Endothelial cell of umbilical vein (primary cell): Measurements from ENCODE around the gene MUC4. TPM values are rescaled to one million over a fixed set of nuclear protein-coding genes. Genes with fewer than 3 reads are reported as not detected.

Experiments
- BruUV-seq: library from RNA; stranded (reverse); fragments of 400-500 nt; replicated peaks from 2 replicates; lab custom pipeline; 2021; lab: Mats Ljungman, UMichigan
- CTCF ChIA-PET: fragments of 300-600, 350-600 bp; sonication (Branson Sonifier 250); formaldehyde crosslinking; loops from one replicate; lab custom pipeline; 2021; ENCODE audit warnings: antibody characterized with exemption, inconsistent platforms; lab: Charles Lee
- POLR2A ChIA-PET: fragments of 300-600, 350-600 bp; sonication (Branson Sonifier 250); formaldehyde crosslinking; loops from one replicate; lab custom pipeline; 2021; ENCODE audit warnings: antibody characterized with exemption, inconsistent platforms; lab: Charles Lee
- DNase-seq: peaks from one replicate; pipeline ENCODE4 v3.0.0-alpha.2; 2011; ENCODE audit warnings: low read depth, low spot score
- FAIRE-seq: peaks from 2 replicates; lab custom pipeline; 2011; peaks lifted over from hg19 to GRCh38; lab: Jason Lieb, UNC
- H2AFZ ChIP-seq: 2 replicates; pipeline ENCODE4 v1.6.0; 2012; ENCODE audit warnings: low read depth, low read length, control low read depth, inconsistent platforms
- H3K27ac ChIP-seq: 2 replicates; pipeline ENCODE4 v1.5.1; 2011; ENCODE audit warnings: low read depth, mild to moderate bottlenecking, control low read depth, low read length, moderate library complexity; ENCODE audit not compliant: insufficient read depth
- H3K27me3 ChIP-seq, 2 experiments: 2 replicates each; pipeline versions ENCODE4 v1.6.0 to v1.6.1; 2011; ENCODE audit warnings: low read length in 2 of 2, mixed read lengths in 1 of 2; ENCODE audit not compliant: control insufficient read depth in 2 of 2, insufficient read depth in 2 of 2
- H3K36me3 ChIP-seq, 2 experiments: 2 replicates in 1 of 2; 3 replicates in 1 of 2; pipeline ENCODE4 v1.5.1; 2011; ENCODE audit warnings: low read length in 2 of 2, mild to moderate bottlenecking in 1 of 2, moderate library complexity in 1 of 2; ENCODE audit not compliant: control insufficient read depth in 2 of 2, insufficient read depth in 2 of 2; ENCODE audit errors: extremely low read depth in 1 of 2
- H3K4me1 ChIP-seq: 3 replicates; pipeline ENCODE4 v1.5.1; 2011; ENCODE audit warnings: mild to moderate bottlenecking, low read length; ENCODE audit not compliant: control insufficient read depth, insufficient read depth; ENCODE audit errors: extremely low read depth
- H3K4me2 ChIP-seq: 2 replicates; pipeline ENCODE4 v1.6.1; 2011; ENCODE audit warnings: low read length, control low read depth, mixed read lengths; ENCODE audit not compliant: insufficient read depth
- H3K4me3 ChIP-seq, 3 experiments: fragments of 200-600 bp in 1 of 3; sonication (generic), shearing (Covaris generic) in 1 of 3; replicated peaks in 1 of 3; 2 replicates each; pipeline ENCODE4 v1.5.1; 2011 to 2016; ENCODE audit warnings: control low read depth in 3 of 3, low read length in 3 of 3, mild to moderate bottlenecking in 2 of 3, inconsistent platforms in 1 of 3, low read depth in 1 of 3, moderate library complexity in 1 of 3; ENCODE audit not compliant: insufficient read depth in 1 of 3
- H3K79me2 ChIP-seq: 2 replicates; pipeline ENCODE4 v1.6.0; 2012; ENCODE audit warnings: low read length, inconsistent platforms; ENCODE audit not compliant: control insufficient read depth, insufficient read depth
- H3K9ac ChIP-seq: replicated peaks from 2 replicates; pipeline ENCODE3; 2011; ENCODE audit warnings: low read length, control low read depth; ENCODE audit not compliant: insufficient read depth; ENCODE audit errors: extremely low read depth
- H3K9me1 ChIP-seq: replicated peaks from 3 replicates; pipeline ENCODE4 v1.6.0; 2011; ENCODE audit warnings: mild to moderate bottlenecking, low read length; ENCODE audit not compliant: control insufficient read depth, insufficient read depth; ENCODE audit errors: extremely low read depth
- H3K9me3 ChIP-seq: replicated peaks from 2 replicates; pipeline ENCODE4 v1.5.1; 2012; ENCODE audit warnings: low read length, inconsistent platforms; ENCODE audit not compliant: control insufficient read depth, insufficient read depth
- H4K20me1 ChIP-seq: replicated peaks from 2 replicates; pipeline ENCODE3; 2011; ENCODE audit warnings: mild to moderate bottlenecking, low read length; ENCODE audit not compliant: control insufficient read depth, insufficient read depth; ENCODE audit errors: extremely low read depth
- CTCF ChIP-seq, 2 donors: IDR thresholded peaks; 1 replicate in 1 of 2; 2 replicates in 1 of 2; pipeline ENCODE4 v1.5.1; 2011; ENCODE audit warnings: low read length in 2 of 2, mild to moderate bottlenecking in 2 of 2, moderate library complexity in 2 of 2, control low read depth in 1 of 2, inconsistent platforms in 1 of 2, low read depth in 1 of 2; ENCODE audit not compliant: insufficient read depth in 1 of 2; ENCODE audit errors: extremely low read depth in 1 of 2
- EZH2 ChIP-seq: IDR thresholded peaks from 2 replicates; pipeline ENCODE4 v1.6.1; 2012; ENCODE audit warnings: borderline replicate concordance, low read depth, mild to moderate bottlenecking, moderate library complexity, low read length, inconsistent platforms; ENCODE audit not compliant: severe bottlenecking
- FOS ChIP-seq: IDR thresholded peaks from 2 replicates; pipeline ENCODE4 v1.6.1; 2011; ENCODE audit warnings: mild to moderate bottlenecking, low read length, moderate library complexity, borderline replicate concordance; ENCODE audit not compliant: insufficient read depth
- GATA2 ChIP-seq: IDR thresholded peaks from 2 replicates; pipeline ENCODE4 v1.7.0; 2011; ENCODE audit warnings: low read depth, mild to moderate bottlenecking, moderate library complexity, mixed read lengths, low read length; ENCODE audit not compliant: insufficient read length, insufficient read depth
- JUN ChIP-seq: IDR thresholded peaks from 2 replicates; pipeline ENCODE4 v1.6.1; 2011; ENCODE audit warnings: borderline replicate concordance, low read depth; ENCODE audit not compliant: insufficient read length, insufficient read depth
- MAX ChIP-seq: IDR thresholded peaks from 2 replicates; pipeline ENCODE4 v1.6.1; 2011; ENCODE audit not compliant: insufficient read depth, insufficient read length
- MYC ChIP-seq: IDR thresholded peaks from one replicate; pipeline ENCODE4 v1.6.1; 2011; ENCODE audit warnings: mild to moderate bottlenecking, low read depth, low read length
- POLR2A ChIP-seq: IDR thresholded peaks from 2 replicates; pipeline ENCODE4 v1.6.1; 2012; ENCODE audit warnings: low read depth, mild to moderate bottlenecking, control low read depth, low read length
- POLR2AphosphoS5 ChIP-seq: IDR thresholded peaks from 2 replicates; pipeline ENCODE4 v1.6.1; 2012; ENCODE audit warnings: low read depth, mild to moderate bottlenecking, control low read depth, low read length, moderate library complexity; ENCODE audit not compliant: insufficient read depth
- dilution Hi-C: fragments of 300-500 bp; cut with MboI; formaldehyde crosslinking; loops from one replicate; pipeline ENCODE4 v1.15.0; 2019; ENCODE audit warnings: low sequenced_read_pairs; ENCODE audit not compliant: extremely low pct_ligation_motif_present
- intact Hi-C: fragments of 100-400 bp; cut with micrococcal nuclease; formaldehyde crosslinking; loops from one replicate; pipeline ENCODE4 v1.10.0; 2022
- polyA plus RNA-seq, 4 experiments: library from polyadenylated mRNA; depleted of rRNA in 3 of 4; stranded (reverse) in 3 of 4; unstranded in 1 of 4; fragments of >200 nt; gene quantifications; 2 replicates each; pipeline versions ENCODE4 v1.2.1 to v1.2.3, GENCODE V29; 2011 to 2012; ENCODE audit warnings: missing spikeins in 1 of 4
- total RNA-seq: library from RNA; stranded (reverse); gene quantifications from 2 replicates; pipeline ENCODE4 v1.2.3, GENCODE V29; 2021

MUC4 gene
- total and polyA plus RNA-seq, 2 donors (not counting 3 experiments of a cell fraction or from before 2014, with no cell fraction given), result 0.04 TPM; not detected in 1

- TF ChIP-seq POLR2AphosphoS5 (no peak), JUN (no peak), FOS (no peak), GATA2 (no peak), MAX (no peak), MYC (no peak), POLR2A (no peak), EZH2 (no peak), CTCF (IDR thresholded peaks at IDR 0.05; ENCODE audit: extremely low read depth in 1 of 2, insufficient read depth in 1 of 2, low read depth in 1 of 2, low read length in 2 of 2) (no peak)
- no TSS peak for BruUV-seq
- no peak for DNase-seq
- ChIA-PET POLR2A (no interaction called here), CTCF (no interaction called here)
- Histone ChIP-seq H3K27ac (no peak overlapping the region), H3K9me1 (no peaks in the 10 kb centered on the region), H4K20me1 (no peaks in the 10 kb centered on the region), H3K27me3 (peaks cover 2 to 3% of the 10 kb centered on the region in 2 experiments), H3K9me3 (no peaks in the 10 kb centered on the region), H3K36me3 (no peaks in the 10 kb centered on the region), H2AFZ (no peak overlapping the region), H3K9ac (no peak overlapping the region), H3K4me1 (no peaks in the 10 kb centered on the region), H3K4me3 (no peak overlapping the region), H3K79me2 (no peaks in the 10 kb centered on the region), H3K4me2 (no peak overlapping the region)
- dilution Hi-C loops (no loop called here), intact Hi-C loops (no loop called here)
- no peak for FAIRE-seq
Observed at GRCh38 chr3:195715583-195716266, 96.0 kb downstream of the MUC4 start.
